HG03575 (cell line): Measurements from ENCODE around the gene NACC2.

Experiments used
- ATAC-seq: cut with Tn5 transposase; IDR thresholded peaks from one replicate; pipeline ENCODE4 v1.9.1; 2021; ENCODE audit not compliant: unreplicated experiment, insufficient number of reproducible peaks, low FRiP score; ENCODE audit errors: extremely low read depth

The NACC2 gene

DNA sequence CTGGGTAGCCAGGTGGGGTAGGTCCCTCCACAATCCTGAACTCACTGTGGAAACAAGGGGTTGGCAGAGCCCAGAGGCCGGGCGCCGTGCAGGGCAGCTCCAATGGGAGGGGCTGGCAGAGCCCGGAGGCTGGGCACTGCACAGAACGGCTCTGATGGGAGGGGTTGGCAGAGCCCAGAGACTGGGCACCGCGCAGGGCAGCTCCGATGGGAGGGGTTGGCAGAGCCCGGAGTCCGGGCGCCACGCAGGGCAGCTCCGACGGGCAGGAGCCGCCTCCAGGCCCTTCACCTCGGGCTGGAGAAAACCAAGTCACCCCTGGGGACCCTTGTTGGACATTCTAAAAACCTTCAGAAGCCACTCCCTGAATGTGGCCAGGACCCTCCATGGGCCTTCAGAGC is 9.3 kb downstream of the NACC2 start:
- ATAC-seq = no peak

DNA sequence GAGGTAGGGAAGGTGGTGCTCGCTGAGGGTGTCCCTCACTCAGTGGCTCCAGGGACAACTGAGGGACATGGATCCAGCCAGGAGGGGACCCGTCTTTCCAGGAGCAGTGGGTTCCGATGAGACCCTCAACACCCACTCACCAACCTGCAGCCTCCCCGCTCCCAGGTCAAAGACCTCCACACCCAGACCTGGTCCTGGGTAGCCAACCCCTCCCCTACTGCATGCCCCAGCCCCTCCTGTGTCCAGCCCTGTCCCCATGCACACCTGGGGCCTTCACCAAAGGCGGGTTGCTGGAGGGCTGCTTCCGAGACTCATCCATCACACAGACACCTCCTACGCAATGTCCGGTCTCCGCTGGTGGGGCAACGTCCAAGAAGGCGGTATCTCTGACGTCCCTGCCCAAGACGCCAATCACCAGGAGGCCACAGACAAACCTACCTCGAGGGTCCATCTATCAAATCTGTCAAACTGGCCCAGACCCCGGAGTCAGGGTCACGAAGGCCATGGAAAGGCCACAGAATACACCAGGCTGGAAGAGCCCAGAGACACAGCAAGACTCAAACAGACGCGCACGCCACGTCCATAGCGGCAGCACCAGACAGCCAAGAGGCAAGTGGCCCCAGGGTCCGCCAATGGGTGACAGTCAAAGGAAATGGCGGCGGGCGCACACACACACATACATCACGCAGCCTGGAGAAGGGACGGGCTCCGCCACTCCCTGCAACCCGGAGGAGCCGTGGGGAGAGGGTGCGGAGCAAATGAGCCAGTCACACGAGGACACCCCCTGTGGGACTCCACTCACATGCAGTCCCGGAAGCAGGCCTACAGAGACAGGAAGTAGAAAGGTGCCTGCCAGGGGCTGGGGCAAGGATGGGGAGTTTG is 10.8 kb downstream of the NACC2 start:
- no peak for ATAC-seq

DNA sequence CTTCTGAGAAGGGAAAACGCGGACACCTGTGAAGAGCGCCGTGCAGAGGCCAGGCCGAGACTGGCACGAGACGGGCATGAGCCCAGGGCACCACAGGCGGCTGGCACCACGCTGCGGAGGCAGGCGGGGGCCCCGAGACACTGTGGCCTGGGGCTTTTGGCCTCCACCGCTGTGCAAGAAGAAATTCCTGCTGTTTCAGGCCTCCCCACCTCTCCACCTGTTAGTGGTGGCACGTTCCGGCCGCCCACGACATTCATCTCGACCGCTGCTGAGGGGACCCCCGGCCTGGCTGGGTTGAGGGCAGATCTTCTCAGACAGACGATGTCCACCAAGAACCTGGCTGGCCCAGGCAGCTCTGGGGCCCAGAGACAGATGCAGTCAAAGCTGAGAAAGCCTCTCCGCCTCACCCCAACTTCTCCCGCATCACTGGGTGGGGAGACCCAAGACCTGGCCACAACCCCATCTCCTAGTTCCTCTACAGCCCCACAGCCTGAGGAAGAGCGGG is 11.5 kb downstream of the NACC2 start:
- ATAC-seq = no peak

DNA sequence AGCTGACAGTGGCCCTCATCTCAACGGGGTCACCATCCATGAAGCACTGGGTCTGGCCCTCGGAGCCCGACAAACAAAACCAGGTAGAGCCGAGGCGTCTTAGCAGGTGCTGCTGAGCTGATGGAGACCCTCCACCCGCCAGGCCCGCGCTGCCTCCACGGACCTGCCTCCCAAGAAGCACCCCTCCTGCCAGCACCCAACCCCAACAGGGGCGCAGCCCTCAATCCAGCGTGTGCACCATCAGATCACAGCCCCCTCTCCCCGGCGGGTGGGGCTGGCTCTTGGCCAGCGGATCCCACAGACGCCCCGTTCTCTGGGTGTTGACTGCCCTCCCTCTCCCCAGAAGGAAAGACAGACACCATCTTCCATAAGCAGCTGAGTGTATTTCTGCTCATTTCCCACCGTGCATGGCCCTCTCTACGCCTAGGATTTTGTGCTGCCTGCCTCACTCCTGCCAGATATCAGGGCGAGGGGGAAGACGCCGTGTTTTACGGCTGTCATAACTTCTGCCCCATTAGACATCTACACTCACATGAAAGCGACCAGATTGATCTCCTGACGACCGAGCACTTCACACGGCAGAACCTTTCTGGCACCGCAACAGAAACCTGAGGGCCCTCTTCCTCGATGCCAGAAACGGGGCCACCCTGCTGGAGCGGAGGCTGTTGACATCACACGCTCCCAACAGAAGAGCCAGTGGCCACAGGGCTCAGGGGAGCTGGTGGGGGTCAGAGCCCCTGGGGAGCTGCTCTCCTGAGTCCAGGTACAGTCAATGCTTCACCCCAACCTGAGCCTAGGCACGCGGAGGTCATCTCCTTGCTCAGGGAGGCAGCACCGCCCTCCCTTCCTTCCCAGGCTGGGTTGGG is 12.4 kb downstream of the NACC2 start:
- no peak for ATAC-seq

DNA sequence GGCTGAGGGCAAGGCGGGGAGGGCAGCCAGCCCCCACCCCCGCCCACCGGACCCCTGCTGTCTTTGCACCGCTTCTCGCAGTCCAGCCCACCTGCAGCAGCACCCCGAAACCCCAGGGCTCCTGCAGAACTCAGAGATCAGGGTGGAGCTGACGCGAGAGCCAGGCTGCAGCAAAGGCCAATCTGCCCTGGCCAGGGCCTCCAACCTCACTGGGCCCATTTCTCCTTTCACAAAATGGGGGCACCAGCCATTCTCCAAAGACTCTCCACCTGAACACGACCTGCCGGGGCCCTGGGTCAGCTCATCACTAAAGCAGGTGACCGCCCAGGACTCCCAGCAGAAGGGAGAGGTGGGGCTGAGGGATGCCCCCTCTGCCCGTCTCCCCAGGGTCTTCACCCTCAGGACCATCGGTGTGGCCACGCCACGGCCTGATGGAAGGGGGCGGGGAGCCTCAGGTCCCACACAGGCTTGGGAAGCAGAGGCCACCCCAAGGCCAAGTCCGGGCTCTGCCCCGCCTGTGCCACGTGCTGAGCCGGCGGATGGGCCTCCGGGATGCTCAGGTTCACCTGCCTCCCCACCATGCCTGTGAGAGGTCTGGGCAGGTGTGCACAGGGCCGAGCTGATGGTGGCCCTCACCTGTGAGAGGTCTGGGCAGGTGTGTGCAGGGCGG is 13.1 kb downstream of the NACC2 start:
- no peak for ATAC-seq

DNA sequence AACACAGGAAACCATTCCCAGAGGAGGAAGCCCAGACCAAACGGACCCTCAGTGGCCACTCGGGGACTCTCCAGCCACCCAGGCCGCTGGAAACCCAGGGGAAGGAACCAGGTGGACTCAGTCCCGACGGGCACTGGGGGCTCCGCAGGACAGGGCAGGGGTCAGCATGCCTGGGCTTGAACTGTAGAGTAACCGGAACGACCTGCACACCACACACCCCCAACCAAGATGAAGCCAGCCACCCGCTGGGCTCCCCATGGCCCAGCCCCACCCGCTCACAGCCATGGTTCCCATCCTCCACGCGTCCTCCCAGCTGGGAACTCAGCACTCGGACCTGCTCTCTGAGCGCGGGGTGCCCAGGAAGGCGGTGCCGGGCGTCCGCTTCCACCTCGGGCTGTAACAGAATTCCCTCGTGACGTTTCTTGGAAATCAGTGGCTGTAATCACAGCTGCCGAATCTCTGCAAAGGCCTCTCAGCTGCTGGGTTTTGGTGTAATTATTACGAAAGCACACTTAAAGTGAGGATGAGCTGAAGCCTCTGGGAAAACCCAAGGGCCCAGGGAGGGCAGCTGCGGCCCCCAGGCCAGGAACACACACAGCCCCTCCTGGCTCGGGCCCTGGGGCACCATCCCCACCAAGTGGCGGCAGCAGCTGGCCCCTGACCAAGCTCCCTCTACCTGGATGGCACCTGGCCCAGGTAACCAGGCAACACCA is 13.8 kb downstream of the NACC2 start:
- ATAC-seq = no peak

DNA sequence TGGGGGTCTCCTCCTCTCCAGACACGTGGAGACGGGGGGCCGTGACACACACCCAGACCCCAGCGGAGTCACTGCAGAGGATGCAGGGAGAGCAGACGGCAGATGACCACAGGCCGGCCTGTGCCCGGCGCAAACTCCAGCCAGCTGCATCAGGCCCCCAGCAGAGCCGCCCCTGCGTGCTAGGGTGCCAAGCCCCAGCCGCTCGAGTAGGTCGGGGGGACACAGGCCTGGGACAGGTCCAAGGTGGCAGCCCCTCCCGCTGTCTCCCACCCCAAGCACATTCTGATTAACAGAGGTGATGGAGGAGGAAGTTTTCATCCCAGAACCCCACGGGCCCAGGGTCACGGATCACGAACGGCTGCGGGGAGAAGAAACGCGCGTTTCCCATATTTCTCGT is 14.4 kb downstream of the NACC2 start:
- ATAC-seq = no peak

DNA sequence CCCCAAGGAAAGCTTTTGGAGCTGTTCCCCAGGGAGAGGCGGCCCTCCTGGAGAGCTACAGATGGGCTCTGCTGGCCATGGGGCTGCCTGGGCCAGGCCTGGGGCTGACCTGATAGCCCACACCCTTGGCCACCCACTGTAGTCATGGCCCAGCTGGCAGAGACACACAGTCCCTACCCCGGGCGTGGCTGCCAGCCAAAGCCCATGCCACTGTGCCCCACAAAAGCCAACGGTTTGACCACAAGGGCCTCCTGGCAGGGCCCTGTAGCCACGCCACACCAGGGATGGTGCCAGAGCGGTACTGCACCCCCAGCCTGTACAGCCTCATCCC is 15.2 kb downstream of the NACC2 start:
- ATAC-seq = no peak

DNA sequence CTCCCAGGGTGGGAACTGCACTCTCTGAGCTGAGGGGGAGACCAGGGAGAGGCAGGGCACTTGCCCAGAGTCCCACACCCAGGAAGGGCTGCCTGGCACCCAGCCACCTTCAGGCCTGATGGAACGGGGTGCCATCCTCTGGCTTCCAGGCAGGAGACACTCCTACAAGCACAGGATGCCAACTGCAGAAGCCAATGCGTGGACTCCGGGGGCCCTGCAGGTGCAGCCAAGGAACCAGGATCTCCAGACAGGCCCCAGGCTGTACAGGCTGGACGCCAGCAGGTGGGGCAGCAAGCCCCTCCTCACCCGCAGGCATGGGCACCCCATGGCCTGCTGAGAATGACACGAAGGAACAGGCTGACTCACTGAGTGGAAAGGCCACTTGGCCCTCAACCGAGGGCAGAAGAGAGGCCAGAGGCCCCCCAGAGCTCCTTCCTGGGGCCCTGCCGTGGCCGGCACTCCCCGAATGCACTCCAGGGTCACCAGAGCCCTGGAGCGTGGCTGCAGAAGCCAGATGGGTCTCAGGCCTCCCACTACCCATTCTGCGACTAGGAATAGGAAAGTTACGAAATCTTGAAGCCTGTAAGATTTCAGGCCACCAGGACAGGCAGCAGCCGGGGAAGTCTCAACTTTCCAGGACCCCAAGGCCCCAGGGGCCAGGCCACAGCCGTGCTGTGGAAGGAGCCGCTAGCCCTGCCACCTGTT is 15.7 kb downstream of the NACC2 start:
- ATAC-seq = no peak

DNA sequence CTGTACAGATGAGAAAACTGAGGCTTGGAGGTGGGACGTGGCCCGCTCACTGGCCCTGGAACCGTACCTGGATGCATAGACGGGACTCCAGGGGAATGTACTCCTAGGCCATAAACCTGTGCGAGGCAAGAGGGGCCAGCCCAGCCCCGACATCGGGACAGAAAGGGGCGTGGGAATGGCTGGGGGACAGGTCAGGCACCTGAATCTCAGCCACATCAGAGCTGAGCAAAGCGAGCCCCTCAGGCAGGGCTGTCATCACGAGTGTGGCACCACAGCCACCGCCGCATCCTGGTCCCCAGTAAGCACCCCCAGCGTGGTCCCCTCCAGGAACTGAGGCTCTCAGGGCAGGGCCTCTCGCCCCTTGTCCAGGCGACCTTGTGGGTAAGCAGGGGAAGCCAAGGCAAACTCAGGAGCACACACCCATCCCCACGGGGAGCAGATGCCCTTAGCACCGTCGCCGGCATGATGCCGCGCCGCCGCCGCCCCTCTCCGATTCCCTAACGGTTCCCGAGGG is 16.5 kb downstream of the NACC2 start:
- no peak for ATAC-seq

DNA sequence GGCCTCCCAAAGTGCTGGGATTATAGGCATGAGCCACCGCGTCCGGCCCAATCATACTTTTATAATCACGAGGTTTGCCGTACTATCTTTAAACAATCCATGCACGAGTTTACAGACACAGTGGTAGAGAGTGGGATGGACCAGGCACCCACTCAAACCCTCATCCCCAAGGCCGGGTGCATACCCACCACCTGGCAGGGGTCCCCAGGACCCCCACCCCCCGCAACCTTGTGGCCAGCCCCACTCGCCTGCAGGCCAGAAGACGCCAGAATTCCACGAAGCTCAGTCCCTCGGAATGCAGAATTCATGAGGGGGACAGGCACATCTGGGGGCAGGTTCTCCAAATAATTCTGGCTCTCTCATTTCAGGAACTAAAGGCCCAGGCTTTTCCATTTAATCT is 17.1 kb downstream of the NACC2 start:
- ATAC-seq = no peak

DNA sequence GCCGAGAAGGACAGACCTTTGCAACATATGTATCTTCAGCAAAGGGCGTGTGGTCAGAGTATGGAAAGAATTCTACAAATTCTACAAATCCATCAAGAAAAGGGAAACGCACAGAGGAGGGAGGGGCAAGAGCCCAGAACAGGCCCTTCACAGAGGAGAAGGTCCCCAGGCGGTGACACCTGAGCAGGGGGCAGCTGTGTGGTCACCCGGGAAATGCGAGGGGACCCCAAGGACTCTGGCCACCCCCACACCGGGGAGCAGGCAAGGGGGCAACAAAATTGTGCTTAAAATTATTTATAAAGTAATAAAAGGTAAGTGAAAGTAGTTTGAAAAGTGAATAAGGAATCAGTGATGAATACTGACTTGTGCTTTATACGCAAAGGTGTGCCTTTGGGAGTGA is 17.6 kb downstream of the NACC2 start:
- no peak for ATAC-seq

DNA sequence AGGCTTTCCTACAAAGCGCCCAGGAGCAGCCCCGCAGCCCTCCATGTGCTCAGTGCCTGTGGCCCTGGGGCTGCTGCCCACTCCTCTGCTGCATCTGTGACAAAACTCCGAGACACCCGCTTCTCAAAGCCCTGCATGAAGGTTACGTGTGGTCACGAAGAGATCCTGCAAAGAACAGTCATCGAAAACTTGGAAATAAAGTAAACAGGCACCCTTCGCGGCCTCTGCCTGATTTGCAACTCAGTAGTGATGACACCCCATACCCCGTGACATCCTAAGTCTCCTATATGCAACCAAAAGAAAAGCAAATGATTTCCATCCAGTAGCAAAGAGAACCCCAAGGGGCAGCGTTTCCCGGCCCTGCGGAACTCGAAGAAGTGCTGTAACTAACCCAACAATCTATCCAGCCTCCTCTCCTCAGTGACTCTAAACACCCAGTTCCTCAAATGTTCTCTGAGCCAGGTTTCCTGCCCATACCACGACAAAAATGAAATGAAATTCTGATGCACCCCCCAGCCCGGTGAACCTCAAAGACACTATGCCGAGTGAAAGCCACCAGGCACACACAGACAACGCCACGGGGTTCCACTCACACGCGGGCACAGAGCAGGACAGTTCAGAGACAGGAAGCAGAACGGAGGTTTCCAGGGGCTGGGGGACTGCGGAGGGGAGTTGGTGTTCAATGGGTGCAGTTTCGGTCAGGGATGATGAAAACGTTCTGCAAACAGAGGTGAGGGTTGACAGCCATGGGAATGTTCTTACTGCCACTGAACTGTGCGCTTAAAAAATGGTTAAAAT is 19.0 kb downstream of the NACC2 start:
- ATAC-seq = no peak

DNA sequence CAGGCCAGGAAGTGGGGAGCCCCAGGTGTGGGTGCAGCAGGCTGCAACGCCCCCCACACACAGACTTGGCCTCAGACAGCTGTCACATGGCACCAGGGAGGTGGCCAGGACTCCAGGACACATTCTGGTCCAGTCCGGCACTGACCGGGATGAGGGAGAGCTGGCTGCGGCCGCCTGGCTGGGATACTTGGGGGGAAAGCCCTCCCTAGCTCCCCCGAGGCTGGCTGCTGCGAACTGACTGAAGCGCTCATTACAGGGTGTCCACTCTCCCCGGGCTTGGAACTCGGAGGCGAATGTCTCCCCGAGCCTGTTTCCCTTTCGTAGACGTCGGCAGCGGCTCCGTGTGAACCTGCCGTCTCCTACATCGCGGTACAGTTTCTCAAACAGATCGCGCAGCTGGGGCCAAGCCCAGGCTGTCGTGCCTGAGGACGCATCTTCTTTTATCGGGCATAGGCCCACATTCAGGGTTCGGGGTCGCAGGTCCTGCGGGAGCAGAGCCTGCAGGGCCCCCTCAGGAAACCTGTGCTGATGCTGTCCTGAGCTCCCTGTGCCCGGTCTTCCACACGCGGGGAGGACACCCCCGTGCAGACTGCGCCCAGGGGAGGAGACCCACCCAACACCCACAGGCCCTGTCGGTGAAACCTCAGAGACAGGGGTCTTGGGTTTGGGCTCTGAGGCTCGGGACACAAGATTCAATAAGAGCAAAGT is 19.8 kb downstream of the NACC2 start:
- no peak for ATAC-seq

DNA sequence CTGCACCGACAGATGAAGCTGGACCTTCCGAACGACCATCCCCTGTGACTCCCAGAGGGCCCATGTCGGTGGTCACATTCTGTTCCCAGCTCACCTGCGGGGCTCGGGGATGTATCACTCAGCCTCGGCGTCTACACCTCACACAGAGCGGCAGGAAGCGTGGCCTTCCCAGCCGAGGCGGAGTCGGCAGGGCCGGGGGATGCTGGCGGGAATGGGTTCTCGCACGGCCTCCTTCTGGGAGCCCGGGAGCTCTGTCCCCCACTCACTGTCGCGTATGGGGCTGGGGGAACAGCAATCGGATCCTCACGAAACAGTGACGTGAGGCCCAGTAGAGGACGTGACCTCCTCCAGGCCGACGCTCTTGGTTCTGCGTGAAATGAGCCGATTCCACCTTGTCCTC is 20.4 kb downstream of the NACC2 start:
- no peak for ATAC-seq

DNA sequence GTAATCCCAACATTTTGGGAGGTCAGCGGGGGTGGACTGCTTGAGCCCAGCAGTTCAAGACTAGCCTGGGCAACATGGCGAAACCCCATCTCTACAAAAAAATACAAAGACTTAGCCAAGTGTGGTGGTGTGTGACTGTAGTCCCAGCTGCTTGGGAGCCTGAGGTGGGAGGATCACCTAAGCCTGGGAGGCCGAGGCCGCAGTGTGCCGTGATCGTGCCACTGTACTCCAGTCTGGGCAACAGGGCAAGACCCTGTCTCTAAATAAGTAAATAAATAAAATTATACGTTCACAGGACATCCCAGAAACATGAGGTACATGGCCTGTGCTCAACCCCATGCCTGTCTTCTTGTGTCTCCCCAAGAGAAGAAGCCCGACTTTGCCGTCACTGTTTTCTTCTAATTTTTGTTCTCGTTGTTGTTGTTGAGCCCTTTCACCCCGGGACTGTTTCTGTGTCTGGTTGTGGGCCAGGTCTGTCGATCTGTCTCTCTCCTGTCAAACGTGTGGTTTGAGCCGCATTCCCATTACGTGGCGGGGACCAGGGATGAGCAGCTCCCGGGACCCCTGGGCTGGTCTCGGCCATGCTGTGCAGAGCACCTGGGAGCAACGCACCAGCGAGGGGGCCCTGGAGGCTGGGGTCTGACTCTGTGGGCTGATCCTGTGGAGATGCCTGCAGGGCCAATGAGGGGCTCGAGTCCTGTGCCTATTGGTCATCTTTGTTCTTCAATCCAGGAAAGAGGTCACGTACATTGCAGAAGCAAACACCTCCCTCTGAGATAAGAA is 32.2 kb downstream of the NACC2 start:
- no peak for ATAC-seq
